ENCODE data around the gene DIAPH1.
A peak's percentile ranks its signal among the peaks of the same experiment; 100 is the strongest.

Gene DIAPH1

DNA sequence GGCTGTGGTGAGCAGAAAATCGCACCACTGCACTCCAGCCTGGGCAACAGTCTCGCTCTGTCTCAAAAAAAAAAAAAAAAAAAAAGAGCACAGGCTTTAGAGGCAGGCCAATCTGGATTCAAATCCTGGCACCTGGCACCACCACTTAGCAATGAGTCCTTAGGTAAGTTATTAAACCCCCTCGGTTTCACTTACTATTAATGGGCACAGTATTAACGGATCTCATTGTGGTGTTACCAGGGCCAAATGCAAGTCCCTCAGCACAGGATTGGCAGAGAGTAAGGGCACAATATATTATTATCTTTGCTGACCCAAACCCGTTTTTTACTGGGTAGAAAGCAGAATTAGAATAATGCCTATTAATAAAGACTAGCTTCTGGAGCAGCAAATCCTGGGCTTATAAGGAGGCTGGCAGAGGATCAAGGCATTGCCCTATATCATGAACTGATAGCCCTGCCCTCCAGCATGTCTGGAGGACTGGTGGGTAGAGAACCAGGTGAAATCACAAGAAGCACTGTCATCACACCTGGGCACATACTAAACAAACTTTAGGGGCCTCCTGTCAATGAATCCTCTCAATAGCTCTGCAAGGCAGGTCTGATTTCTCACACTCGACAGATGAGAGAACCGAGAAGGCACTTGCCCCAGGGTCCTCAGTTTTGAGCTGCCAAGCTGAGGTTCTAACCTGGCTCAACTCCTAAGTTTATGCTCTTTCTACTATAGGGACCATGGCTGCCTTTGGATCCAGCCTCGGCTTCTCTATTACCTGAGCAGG, 112.2 kb downstream of the DIAPH1 start:
- peak; percentile 70 for DNase-seq (ENCODE audit: low spot score)

GRCh38 chr5:141504216-141504615, 114.6 kb downstream of the DIAPH1 start:
- DNase-seq (ENCODE audit: low spot score) = peak; percentile 67

DNA sequence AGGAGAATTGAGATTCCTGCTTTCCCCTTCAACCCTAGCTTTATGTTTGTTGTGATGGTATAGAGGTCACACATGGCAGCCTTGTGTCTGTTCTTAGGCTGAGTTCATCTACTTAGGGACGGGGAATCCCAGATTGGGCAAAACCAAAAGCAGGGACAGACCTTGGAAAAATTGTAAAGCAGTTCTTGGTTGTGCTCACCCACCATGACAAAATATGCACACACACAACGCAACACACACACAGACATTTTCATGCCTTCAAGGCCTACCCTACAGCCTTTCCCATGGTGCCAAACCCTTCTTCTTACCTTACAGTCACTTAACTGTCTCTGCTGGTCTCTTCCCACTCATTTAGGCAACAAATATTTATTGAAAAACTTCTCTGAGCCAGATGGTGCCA, 115.1 kb downstream of the DIAPH1 start:
- peak; percentile 20 for DNase-seq (ENCODE audit: low spot score)

GRCh38 chr5:141501761-141502160, 117.0 kb downstream of the DIAPH1 start:
- DNase-seq (ENCODE audit: low spot score) = no peak

GRCh38 chr5:141496038-141496437, 122.8 kb downstream of the DIAPH1 start:
- no peak for DNase-seq (ENCODE audit: low spot score)

DNA sequence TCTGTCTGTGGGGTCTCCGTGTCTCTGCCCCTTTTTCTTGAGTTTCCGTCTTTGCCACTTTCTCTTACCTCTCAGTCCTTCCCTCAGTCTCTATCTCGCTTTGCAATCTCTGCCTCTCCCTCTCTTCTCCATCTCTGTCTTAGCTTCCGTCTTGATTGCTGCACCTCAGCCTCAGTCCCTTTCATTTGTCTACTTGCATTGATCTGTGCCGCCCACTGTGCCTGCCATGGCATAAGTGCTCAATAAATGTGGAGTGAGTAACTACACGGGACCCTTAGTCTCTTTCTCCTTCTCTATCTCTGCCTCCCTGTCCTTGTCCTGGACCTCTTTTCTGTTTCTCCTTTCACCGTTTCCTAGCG, 123.4 kb downstream of the DIAPH1 start:
- DNase-seq (ENCODE audit: low spot score) = no peak

GRCh38 chr5:141494761-141495452, 123.9 kb downstream of the DIAPH1 start:
- no peak for DNase-seq (ENCODE audit: low spot score)

DNA sequence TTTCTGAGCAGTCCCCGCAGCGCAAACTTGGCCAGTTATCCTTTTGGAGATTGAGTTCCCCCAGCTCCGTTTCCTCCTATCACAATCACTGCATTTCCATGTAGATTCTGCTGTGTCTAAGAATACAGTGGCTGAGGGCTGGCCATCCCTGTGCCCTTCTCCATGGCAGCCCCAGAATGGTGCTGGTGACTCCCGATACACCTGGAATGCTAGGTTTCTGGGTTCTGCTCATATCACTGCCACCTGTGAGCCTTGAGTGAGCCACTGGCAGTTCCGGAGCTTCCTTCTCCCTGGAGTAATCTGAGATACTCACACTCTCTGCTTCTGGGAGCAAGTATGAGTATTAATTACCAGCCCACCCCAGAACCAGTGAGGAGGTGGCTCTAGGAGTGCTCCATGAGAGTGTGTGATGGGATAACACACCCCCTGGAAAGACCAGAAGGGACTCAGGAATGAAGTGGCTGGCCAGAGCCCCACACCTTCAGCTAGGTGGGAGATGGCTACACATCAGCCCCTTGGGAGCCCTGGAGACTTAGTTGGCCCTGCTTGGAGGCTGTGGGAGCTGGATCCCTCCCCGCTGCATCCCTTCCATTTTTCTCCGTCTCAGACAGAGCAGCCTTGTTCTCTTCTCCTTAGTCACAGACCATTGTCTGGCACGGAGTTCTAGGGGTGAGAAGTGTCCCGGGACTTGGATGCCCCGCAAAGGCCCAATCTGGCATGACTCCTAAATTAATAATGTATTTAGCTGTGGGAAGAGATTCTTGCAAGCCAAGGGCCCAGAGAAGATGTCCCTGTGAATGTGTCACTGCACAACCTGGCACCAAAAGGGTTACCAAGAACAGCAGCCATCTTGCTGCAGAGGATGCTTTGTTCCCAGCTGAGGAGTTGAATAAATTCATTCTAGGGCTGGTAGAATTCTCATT, 125.0 kb downstream of the DIAPH1 start:
- DNase-seq (ENCODE audit: low spot score) = no peak

DNA sequence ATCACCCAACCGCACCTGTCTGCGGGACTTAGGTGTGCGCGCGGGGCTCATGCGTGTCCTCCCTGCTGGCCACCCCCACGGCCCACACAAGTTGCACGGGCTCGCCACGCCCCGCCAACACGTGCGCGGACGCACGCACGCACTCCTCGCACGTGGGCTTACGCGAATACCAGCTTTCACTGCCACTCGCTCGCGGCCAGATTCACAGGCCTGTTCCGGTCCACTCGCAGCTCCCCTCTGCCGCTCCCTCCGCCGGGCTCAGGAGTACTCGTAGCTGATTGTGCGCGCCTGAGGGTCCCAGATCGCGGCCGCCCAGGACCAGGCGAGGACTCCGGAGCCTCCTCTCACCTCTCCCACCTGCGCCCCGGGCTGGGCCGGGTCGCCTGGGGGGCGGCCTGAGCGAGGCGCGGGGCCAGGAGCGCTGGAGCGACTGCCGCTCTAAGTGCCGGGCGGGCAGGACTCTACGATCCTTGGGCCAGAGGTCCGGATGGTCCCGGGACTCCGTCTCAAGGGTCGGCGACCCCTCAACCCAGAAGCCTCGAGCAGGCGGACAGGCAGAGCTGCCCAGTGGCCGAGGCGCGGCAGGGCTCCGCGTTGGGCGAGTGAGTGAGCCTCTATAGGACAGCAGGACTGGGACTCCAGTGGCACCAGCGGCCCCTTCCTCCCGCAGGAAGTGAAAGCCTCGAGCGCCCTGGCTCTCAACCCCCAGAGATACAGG, 126.5 kb downstream of the DIAPH1 start:
- DNase-seq (ENCODE audit: low spot score) = no peak

GRCh38 chr5:141491323-141492167, 127.3 kb downstream of the DIAPH1 start:
- DNase-seq (ENCODE audit: low spot score) = no peak

GRCh38 chr5:141490771-141491170, 128.0 kb downstream of the DIAPH1 start:
- DNase-seq (ENCODE audit: low spot score) = no peak

- no peak for DNase-seq (ENCODE audit: low spot score)
These were observed 128.5 kb downstream of the DIAPH1 start for GRCh38 chr5:141490271-141490670.

GRCh38 chr5:141489841-141490240, 129.0 kb downstream of the DIAPH1 start:
- DNase-seq (ENCODE audit: low spot score) = no peak

- DNase-seq (ENCODE audit: low spot score) = no peak
These were observed 129.9 kb downstream of the DIAPH1 start, which contains the start of gene PCDHGC5 for GRCh38 chr5:141488591-141489561. Gene PCDHGC5 (plus strand): TSS chr5:141489081. CDS start chr5:141489241, 160 bp downstream.

DNA sequence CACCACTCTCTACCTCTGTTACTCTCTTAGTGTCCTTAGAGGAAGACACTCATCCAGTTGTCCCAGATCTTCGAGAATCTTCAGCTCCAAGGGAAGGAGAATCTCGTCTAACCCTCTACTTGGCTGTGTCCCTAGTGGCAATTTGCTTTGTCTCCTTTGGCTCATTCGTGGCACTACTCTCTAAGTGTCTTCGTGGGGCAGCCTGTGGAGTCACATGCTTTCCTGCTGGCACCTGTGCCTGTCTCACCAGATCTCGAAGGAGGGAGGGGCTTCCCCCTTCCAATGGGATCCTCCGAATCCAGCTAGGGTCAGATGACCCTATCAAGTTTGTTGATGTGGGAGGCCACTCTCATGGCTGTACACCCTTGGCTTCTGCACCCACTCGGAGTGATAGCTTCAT, 131.7 kb downstream of the DIAPH1 start:
- no peak for DNase-seq (ENCODE audit: low spot score)

DNA sequence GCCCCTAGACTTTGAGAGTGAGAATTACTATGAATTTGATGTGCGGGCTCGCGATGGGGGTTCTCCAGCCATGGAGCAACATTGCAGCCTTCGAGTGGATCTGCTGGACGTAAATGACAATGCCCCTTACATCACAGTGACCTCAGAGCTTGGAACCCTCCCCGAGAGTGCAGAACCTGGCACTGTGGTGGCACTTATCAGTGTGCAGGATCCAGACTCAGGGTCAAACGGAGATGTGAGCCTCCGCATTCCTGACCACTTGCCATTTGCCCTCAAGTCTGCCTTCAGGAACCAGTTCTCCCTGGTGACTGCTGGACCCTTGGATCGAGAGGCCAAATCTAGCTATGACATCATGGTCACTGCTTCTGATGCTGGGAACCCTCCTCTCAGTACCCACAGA, 132.7 kb downstream of the DIAPH1 start:
- no peak for DNase-seq (ENCODE audit: low spot score)

DNA sequence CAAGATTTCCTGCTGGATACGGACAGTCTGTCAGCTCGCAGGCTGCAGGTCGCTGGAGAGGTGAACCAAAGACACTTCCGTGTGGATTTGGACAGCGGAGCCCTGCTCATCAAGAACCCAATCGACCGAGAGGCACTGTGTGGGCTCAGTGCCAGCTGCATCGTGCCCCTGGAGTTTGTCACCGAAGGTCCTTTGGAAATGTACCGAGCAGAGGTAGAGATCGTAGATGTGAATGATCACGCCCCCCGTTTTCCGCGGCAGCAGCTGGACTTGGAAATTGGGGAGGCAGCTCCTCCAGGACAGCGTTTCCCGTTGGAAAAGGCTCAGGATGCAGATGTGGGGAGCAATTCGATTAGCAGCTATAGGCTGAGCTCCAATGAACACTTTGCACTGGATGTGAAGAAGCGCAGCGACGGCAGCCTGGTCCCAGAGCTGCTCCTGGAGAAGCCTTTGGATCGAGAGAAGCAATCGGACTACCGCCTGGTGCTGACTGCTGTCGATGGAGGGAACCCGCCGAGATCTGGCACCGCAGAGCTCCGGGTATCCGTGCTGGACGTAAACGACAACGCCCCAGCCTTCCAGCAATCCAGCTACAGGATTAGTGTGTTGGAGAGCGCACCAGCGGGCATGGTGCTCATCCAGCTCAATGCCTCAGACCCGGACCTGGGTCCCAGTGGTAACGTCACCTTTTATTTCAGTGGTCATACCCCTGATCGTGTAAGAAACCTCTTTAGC, 133.3 kb downstream of the DIAPH1 start:
- DNase-seq (ENCODE audit: low spot score) = no peak

- no peak for DNase-seq (ENCODE audit: low spot score)
These were observed 134.0 kb downstream of the DIAPH1 start, which contains the start of gene PCDHGC4 for GRCh38 chr5:141484641-141485311. Gene PCDHGC4 (plus strand): TSS chr5:141485030. CDS start chr5:141485174, 144 bp downstream.
